Activated CD8-positive, alpha-beta memory T cell treated with anti-CD3 and anti-CD28 coated beads for 4 hours (primary cell): ENCODE data around the gene AMBRA1.
A peak's percentile ranks its signal among the peaks of the same experiment; 100 is the strongest.

Source experiments
- DNase-seq, 2 donors: peaks; one replicate each; pipeline ENCODE4 v3.0.0-alpha.2; 2020; ENCODE audit warnings: low read depth in 2 of 2

AMBRA1 gene

DNA sequence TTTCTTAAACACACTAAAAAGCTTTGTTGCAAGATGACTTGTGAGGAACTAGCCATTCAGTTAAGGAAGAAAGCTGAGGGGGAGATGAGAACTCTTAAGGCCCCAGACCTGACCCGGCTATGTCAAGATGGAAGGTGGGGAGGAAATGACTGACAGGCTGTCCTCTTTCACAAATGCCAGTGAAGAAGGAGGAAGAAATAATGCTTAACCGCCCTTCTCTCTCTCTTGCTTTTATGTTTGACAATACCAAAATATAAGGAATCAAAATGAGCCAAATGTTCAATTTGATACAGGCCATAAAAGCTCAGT lies 87.4 kb downstream of the AMBRA1 start:
- no peak for DNase-seq

DNA sequence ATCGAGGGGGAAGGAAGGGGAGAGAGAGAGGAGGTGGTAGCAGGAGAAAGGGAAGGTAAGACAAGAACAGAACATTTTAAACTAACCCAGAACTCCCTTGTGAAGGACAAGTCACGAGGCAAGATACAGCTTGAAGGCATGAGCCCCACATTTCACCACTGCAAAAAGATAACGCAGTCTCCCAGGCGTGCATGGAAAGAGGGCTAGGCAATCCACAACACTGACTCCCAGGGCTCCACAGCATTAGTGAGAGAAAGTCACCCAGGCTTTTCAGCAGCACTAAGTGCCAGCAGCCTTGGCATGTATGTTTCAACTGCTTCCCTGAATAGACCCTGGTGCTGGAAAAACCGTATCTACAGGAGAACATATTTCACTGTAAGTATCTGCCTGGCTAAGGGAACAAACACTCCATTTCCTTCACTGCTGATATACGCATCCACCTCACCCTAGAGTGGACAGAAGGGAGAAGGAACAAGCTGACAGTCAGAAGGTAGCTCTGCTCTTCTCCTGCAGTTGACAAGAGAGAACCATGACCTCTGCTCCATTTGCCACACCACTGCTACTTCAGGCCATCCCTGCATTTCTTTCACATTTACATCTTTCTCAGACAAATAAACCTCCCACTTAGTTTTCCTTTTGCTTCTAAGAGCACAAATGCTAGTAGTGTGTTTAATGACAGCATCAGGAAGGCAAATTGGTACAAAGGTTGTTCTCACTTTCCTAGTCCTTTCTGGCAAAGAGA lies 87.9 kb downstream of the AMBRA1 start:
- no peak for DNase-seq

DNA sequence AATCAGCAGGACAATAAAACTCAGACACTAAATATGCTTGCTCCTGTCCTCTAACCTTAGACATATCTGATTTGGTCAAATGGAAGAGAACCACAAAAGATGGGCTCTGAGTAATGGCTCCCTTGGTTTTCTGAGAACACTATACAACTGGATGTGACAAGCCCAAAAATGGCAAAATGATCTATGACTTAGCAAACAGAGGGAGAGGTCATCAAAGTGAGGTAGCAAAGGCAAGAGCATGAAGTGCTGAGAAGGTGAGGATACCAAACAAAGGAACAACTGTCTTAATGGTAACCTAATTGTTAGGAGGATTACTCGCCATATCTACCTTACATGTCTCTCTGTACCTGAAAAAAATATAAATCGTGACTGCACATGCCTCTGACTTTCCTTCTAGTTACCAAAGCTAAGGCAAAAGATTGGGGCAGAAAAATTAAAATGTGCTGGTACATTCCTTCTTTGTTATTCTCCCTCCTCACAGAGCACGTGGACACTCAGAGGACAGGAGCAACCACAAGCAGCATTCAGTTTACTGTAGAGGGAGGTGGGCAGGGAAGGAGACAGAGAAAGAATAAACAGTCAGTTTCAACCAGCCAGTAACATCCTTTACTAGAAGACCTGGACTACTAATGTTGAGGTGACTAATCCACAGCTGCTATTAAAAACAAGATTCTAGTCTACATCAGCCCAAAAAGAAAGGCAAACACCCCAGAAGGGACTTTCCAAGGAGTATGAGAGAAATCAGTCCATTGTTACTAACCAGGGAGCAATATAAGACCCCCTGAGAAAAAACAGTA lies 88.8 kb downstream of the AMBRA1 start:
- DNase-seq: no peak

DNA sequence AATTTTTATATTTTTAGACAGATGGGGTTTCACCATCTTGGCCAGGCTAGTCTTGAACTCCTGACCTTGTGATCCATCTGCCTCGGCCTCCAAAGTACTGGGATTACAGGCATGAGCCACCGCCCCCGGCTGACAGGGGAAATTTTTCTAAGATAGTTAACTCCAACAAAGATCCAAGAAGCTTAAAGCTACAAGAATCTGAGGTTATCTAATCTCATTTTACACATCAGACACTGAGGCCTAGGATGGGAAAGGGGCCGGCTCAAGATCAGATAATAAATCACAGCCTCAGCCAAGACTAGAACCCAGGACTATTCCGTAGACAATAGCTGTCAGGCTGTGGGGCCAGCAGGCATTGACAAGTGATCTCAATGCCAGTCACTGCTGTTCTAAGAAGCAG lies 94.0 kb downstream of the AMBRA1 start:
- no peak for DNase-seq

DNA sequence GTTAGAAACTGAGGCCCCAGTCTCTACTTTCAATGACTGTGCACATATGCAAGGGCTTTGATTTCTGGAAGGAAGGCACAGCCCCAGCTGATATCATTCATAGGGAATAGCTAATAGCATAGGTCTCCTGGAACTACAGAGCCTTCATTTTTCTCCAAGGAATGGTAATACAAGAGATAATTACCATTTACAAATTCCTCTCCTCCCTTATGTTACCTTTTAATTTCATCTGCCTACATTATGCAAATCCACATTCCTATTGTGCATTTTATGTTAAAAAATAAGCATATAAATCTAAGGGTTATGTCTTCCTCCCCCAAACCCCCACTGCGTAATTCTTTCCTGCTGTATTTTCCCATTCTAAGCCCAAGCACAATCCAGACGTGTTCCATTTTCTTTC lies 94.9 kb downstream of the AMBRA1 start:
- no peak for DNase-seq

DNA sequence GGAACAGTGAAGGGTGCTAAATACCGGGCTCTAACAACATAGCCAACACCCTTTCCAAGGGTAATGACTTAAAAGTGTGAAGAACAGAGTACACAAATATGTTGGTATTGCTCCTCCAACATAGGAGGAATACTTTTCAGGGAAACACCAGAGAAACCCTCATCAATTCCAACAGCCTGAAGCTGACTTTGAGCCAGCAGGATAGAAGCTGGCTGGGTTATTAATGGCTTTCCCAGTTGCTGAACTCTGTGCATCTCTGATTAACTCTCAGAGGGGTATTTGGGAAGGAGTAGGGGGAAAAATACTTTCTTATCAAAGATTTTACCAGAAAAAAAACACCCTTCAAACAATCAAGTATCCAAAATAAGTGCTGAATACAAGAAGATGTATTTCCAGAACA lies 95.6 kb downstream of the AMBRA1 start:
- no peak for DNase-seq

DNA sequence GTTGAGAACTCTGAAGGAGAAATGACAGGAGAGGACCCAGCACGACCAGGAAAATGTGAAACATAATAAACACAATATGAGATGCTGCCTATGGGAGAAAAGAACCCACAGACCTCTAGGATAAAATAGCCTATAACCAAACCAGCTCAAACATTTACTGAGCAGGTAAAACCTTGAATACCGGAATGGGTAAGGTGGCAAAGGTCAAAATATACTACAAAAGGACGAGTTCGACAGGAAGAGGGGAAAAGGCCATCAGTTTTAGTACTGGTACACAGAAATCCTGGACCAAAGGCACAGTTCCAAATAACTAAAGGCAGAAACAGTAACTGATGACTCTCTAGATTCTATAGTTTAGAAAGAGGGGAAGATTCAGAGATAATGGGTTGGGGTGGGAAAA lies 96.3 kb downstream of the AMBRA1 start:
- no peak for DNase-seq

DNA sequence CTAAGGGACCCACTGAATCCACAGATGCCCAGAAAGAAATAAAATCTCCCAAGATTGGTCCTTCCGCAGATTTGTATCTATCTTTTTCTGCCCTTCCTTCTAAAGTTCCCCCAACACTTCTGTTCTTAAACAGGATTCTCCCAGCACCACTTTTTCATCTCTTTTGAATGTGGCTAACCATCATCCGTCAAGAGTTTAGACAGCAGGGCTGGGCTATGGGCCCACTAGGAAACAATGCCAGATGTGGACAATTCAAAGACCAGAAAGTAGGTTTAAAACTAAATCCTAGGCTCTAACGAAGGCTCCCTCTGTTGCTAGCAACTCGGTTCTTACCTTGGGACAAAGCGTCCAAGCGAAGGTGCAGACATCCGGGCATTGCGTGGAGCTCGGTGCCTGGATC lies 100.0 kb downstream of the AMBRA1 start:
- no peak for DNase-seq

DNA sequence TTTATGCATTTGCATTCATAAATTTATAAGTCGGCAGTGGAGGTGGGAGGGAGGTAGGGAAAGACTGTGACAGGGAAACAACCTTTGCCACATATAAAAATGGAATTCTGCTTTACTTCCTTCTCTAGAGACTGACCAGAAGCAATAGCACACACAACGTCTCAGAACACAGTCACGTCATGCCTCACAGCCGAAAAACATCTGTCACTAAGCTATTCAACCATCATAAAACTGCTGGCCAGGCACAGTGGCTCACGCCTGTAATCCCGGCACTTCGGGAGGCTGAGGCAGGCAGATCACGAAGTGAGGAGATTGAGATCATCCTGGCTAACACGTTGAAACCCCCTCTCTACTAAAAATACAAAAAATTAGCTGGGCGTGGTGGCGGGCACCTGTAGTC lies 101.3 kb downstream of the AMBRA1 start:
- no peak for DNase-seq

DNA sequence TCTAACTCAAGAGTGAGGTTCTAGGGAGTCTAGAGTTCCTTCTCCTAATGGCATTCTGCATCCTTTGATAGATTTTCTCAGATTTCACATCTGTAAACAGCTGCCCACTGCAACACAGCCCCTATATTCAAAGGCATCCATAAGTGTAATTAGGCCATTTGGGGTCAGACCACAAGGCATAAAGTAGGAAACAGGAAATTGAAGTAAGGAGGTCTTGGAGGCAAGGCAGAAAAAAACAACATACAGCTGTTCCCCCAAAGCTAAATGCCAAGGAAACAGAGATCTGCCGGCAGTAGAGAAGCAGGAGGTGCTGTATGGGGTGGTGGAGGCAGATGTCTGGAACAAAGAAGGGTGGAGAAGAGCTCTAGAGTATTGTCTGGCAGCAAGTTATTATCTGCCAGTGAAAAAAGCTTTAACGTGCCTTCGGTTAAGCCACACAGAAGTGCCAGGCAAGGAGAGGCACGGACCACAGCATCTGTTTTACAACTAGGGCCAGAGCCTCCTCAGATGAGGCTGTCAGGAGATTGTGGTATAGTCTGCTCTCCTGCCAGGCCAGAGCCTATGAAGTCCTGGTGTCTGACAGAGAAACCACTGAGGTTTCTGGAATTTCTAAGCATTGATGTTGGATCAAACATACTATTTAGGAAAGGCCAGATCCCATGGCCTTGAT lies 102.0 kb downstream of the AMBRA1 start:
- no peak for DNase-seq

DNA sequence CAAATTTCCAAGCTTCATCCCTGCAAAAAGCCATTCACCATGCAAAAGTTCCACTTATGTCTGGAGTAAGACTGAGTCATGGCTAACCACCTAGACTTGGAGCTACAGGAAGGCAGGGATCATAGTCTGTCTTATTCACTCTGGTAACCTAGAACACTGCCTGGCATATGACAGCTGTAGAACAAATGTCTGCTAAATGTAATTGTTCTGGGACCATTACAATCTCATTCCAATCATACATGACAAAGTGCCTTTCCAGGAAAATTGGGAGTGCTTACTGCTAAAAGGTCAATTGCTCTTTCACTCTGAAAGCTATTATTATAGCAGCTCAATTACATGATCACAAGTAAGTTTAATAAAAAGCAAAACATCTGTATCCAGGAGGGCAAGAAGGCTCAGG lies 103.2 kb downstream of the AMBRA1 start:
- no peak for DNase-seq

DNA sequence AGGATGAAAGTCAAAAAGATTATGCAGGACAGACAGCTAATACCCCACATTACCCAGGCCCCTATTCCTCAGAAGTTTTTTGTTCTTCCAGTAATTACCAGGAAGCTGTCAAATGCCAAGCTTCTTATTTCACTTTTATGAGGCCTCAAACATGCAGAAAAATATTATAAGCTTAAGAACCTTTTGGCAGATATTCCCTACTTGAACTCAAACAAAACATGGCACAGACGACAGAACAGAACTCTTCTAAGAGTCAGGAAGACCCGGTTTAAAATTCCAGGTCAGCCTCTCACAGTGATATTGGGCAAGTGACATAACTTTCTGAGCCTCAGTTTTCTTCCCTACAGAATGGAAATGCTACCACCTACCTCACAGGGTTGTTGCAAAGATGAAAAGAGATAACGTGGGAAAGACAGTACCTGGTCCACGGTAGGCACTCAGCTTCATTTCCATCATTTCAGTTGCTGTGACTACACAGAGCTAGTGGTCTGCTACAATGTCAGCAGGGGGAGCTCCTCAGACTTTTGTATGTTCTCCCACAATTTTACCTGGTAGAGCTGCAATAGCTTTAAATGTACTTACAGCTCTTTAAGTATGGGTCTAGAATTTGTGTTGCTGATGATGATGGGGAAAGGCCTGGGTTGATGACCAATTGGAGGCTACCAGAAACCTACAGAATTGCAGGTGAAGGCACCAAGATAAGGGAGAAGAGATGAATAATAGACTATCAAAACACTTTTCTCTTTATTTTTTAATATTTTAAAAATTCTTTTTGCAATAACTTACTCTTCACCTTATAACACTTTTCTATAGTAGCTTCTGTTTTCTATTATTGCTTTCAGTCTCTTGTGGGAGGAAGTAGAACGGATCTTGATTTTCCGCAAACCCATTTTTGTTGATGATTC lies 103.9 kb downstream of the AMBRA1 start:
- DNase-seq: peak in 1 of 2 donors; percentile 1

DNA sequence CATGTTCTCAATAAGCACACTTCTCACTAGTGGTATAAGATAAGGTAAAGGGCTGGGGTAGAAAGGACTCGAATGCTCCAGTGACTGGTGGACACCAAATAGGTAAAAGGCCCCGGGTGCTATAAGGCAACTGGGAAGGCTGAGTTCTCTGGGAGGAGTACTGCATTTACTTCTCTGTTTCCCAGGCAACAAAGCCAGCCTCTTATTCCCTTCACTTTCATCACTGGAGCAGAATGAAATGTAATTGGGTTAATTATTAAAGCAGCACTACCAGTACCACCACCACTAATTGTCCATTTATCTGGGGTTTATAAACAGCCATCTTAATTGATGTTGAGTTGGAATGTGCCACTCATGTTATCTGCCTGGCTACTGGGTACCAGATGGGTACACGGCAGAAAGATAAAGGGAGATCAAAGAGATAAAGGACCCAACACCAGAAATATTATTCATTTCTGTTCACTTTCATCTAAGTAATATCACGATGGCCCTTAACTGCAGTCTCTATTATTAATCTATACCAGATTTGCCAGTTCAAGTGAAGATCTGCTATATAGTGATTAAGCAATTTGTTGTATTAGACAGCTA lies 107.9 kb downstream of the AMBRA1 start:
- DNase-seq: no peak

DNA sequence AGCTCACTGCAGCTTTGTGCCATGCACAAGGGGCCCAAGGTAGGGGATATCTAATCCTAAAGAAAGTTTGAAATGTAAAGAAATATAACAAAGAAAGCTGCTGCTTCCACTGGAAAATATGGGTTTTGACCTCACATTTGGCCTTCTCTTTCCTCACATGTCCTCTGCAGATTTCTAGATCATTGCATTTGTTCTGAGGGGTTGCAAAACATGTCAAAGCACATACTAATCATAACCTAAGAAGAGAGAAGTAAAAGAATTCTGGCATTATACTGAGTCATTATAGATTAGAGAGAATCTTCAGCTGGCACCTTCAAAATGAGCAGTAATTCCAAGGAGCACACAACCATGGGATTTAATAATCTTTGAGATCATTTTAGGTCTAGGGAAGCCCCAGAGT lies 109.7 kb downstream of the AMBRA1 start:
- no peak for DNase-seq

DNA sequence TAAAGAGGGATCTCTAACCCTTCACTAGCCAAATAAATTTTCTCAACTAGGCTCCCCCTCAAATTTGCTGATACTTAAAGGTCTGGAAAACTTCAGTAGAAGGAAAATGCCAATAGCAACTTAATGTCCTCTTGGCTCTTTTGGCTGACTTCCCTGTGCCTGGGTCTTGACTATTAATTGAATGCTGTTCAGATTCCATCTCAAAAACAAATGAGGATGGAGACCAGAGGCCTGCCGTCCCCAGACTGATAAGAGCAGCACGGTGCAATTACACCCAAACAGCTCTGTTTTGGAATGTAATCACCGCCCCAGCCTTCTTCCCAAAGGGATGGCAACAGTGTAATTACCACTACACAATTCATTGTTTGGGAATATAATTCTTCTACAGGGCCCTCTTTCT lies 112.9 kb downstream of the AMBRA1 start:
- no peak for DNase-seq

DNA sequence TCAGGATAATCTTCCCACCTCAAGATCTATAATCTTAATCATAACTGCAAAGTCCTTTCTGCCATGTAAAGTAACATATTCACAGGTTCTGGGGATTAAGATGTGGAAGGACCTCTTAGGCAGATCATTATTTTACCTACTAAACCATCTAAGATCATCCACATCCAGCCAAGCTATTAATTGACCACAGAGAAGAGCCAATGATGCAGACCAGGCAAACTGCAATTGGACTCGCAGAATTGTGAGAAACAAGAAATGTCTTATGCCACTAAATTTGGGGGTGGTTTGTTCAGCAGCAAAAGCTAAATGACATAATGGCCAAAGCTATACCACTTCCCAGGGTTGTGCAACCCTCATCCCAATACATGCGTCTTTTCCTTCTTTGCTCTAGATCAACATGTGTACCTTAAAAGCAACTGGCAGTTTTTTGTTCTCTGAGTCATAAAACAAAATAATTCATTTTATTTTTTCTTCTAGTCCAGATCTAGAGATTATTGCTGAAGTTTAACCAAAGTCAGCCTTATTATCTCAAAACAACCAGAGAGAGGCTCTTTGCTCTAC lies 113.6 kb downstream of the AMBRA1 start:
- no peak for DNase-seq

DNA sequence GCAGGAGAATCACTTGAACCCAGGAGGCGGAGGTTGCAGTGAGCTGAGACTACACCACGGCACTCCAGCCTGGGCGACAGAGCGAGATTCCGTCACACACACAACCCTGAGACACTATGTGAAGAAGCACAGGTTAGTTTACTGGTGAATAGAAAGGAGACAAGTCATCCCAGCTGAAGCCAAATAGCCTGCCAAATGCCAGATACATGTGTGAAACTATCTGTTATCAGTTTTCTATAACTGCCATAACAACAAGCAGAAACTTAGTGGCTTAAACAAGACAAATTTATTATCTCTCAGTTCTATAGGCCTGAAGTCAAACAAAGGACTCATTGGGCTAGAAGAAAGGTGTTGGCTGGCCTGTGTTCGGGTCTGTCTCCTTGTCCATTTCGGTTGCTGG lies 114.2 kb downstream of the AMBRA1 start:
- no peak for DNase-seq

DNA sequence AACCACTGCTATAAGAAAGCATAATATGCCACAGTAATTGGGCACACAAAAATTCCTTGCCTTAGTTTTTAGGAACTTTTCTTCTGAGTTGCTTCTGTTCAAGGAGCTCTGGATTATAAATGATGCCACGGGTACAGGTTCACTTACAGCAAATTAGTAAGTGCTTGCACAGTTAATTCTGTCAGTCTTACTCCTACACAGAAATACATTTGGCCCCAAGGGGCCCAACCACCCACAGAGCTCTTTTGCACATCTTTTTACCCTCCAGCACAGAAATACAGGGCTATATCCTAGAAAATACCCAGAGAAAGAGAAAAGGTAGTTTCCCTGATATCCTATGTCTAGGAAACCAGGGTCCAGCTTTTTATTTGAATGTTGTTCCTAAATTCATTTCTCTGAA lies 115.6 kb downstream of the AMBRA1 start:
- no peak for DNase-seq

DNA sequence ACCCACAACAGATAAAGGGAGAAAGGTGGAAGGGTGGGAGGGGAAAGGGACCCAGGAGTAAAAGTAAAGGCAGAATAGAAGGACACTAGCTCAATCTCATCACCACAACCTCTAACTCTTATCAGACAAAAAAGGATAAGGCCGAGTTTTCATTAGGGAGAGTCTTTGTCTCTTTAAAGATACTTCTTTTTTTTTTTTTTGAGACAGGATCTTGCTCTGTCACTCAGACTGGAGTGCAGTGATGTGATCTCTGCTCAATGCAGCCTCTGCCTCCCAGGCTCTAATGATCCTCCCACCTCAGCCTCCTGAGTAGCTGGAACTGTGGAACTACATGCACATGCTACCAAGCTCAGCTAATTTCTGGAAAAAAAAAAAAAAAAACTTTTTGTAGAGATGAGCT lies 116.7 kb downstream of the AMBRA1 start:
- DNase-seq: no peak

DNA sequence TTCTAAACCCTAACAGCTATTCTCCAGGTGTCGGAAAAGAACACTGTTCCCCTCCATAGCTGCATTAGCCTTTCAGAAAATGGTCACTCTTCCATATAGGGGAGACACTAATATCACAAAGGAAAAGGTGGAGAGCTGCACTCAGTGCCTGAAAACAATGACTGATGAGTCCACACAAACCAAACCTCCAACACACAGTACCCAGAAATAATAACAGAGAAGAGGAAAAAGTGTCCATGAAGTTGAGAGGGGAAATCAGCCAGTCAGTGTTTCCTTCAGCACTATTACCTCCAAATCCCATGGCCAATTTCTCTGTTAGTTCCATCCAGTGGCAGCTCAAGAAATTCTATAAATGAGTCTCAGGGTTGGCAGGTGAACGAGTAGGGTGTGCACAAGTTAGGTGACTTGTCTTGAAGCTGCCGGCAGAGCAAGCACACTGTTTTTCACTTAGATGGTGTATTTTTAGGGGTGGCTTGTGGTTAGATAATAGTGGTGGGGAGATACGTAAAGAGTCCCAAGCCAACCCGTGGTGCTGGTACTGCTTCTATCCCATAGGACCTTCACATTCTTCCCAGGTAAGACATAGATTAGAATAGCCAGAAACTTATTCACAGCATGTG lies 117.8 kb downstream of the AMBRA1 start:
- no peak for DNase-seq
